WI38 (cell line): ENCODE measurements around the gene ANGPTL5.

Experiments used
- H3K4me3 ChIP-seq: 2 replicates; pipeline ENCODE4 v1.5.1; 2011; ENCODE audit warnings: low read depth, mild to moderate bottlenecking, control low read depth, low read length
- CTCF ChIP-seq: IDR thresholded peaks from 2 replicates; pipeline ENCODE4 v1.5.1; 2012; ENCODE audit warnings: low read depth, mild to moderate bottlenecking, control low read depth, low read length

Gene ANGPTL5

GRCh38 chr11:101889767-101890166, 26.6 kb downstream of the ANGPTL5 start:
- no peak for TF ChIP-seq CTCF

DNA sequence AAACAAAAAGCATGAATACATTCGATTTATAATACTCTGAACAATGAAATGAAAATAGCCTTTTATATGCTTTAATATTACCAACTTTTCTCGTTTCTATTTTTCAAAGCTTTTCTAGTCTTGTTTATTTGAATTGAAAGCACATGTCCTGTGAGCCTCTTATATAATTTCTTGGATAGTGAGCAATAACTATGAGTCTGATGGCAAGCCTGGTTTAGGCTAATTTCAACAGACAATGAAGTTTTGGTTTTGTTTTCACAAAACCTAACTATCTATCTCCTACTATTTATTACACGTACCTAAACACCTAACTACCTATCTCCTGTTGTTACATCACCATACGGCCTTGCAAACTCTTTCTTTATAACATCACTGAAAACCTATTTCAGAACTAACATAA, 30.7 kb downstream of the ANGPTL5 start:
- no peak overlapping the region for H3K4me3 ChIP-seq
- TF ChIP-seq CTCF = no peak

More at GRCh38 chr11:101889767-101890166, 26.6 kb downstream of the ANGPTL5 start:
- H3K4me3 ChIP-seq = no peak overlapping the region

DNA sequence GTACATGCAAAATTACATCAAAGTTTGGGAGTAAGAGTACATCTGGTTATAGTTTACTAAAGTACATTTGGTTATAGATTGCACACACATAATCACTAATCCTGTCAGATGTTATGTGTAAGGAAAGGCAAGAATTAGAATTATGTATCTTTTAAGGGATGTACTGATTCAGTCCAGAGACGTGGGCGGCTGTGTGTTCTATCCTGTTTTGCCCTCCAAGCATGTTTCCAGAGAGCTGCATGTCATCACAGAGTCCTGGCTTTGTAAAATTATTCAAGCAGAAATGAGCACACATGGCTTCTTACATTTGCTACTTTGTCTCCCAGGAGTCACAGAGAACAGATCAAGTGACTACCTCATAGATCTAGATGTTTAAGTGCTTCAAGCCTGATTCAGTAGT, 34.7 kb downstream of the ANGPTL5 start:
- no peak overlapping the region for H3K4me3 ChIP-seq
- no peak for TF ChIP-seq CTCF

GRCh38 chr11:101880222-101880621, 36.1 kb downstream of the ANGPTL5 start:
- peak; percentile 31; the same call in 1 of the 2 replicates for TF ChIP-seq CTCF
- H3K4me3 ChIP-seq = no peak overlapping the region

- TF ChIP-seq CTCF = no peak
- H3K4me3 ChIP-seq = no peak overlapping the region
Measured at GRCh38 chr11:101872171-101872882, 44.0 kb downstream of the ANGPTL5 start.

GRCh38 chr11:101870510-101870909, 45.8 kb downstream of the ANGPTL5 start:
- TF ChIP-seq CTCF = 0 out of 2 replicates have a peak, but pooled peaks have one; percentile 10

GRCh38 chr11:101867951-101868350, 48.4 kb downstream of the ANGPTL5 start:
- no peak for TF ChIP-seq CTCF
- no peak overlapping the region for H3K4me3 ChIP-seq

More at GRCh38 chr11:101870510-101870909, 45.8 kb downstream of the ANGPTL5 start:
- no peak overlapping the region for H3K4me3 ChIP-seq
